Kidney (tissue), 14 donors: ENCODE data around the gene GYPC. TPM values are rescaled to one million over a fixed set of nuclear protein-coding genes. Genes with fewer than 3 reads are reported as not detected.

Source experiments
- DNase-seq, 5 donors: peaks; one replicate each; pipeline ENCODE4 v3.0.0-alpha.2; 2013 to 2020
- FAIRE-seq: peaks from 2 replicates; lab custom pipeline; 2012; peaks lifted over from hg19 to GRCh38; lab: Jason Lieb, UNC
- H3K27ac ChIP-seq, 2 donors: one replicate each; pipeline ENCODE4 v1.7.0; 2013; ENCODE audit warnings: low read depth in 2 of 2, low read length in 2 of 2, inconsistent platforms in 1 of 2
- H3K27me3 ChIP-seq: one replicate; pipeline ENCODE4 v1.7.1; 2013; ENCODE audit warnings: low read length, inconsistent platforms; ENCODE audit not compliant: control insufficient read depth, insufficient read depth
- H3K36me3 ChIP-seq, 3 donors: one replicate each; pipeline versions ENCODE4 v1.7.0 to v1.7.1; 2013; ENCODE audit warnings: low read length in 3 of 3, control low read depth in 1 of 3, inconsistent platforms in 1 of 3; ENCODE audit not compliant: insufficient read depth in 3 of 3, control insufficient read depth in 2 of 3
- H3K4me1 ChIP-seq, 3 donors: one replicate each; pipeline versions ENCODE4 v1.7.0 to v1.7.1; 2013; ENCODE audit warnings: low read length in 3 of 3, inconsistent platforms in 1 of 3, low read depth in 1 of 3; ENCODE audit not compliant: control insufficient read depth in 2 of 3, insufficient read depth in 2 of 3
- H3K4me3 ChIP-seq, 3 donors: one replicate each; pipeline versions ENCODE4 v1.7.0 to v1.8.1; 2013; ENCODE audit warnings: low read length in 3 of 3, control low read depth in 1 of 3, inconsistent platforms in 1 of 3
- H3K9ac ChIP-seq, 3 donors: one replicate each; pipeline versions ENCODE4 v1.7.0 to v1.7.1; 2013; ENCODE audit warnings: low read length in 3 of 3, control low read depth in 1 of 3, inconsistent platforms in 1 of 3
- H3K9me3 ChIP-seq, 3 donors: one replicate each; pipeline versions ENCODE4 v1.7.0 to v1.7.1; 2013; ENCODE audit warnings: low read length in 3 of 3, control low read depth in 1 of 3, inconsistent platforms in 1 of 3; ENCODE audit not compliant: control insufficient read depth in 2 of 3, insufficient read depth in 1 of 3
- CTCF ChIP-seq: IDR thresholded peaks from 3 replicates; pipeline ENCODE4 v1.5.1; 2012; ENCODE audit warnings: mild to moderate bottlenecking, moderate library complexity, borderline replicate concordance; ENCODE audit not compliant: insufficient read depth; ENCODE audit errors: extremely low read depth
- intact Hi-C: fragments of 100-400 bp; cut with DNase I; formaldehyde crosslinking; loops from one replicate; pipeline ENCODE4 v1.11.1; 2022
- polyA plus RNA-seq: library from polyadenylated mRNA; stranded (reverse); fragments of 350-450 nt; fragmentation: Illumina TruSeq; extraction: RNeasy Lipid Tissue Mini Kit (QIAGEN cat#74804); gene quantifications from one replicate; pipeline ENCODE4 v1.2.3, GENCODE V29; 2014; ENCODE audit warnings: low read depth, low replicate concordance; ENCODE audit not compliant: insufficient read depth
- total RNA-seq: library from RNA; stranded (reverse); fragmentation: NEBNext Ultra II Directional; extraction: Animal tissue kit (Norgen Biotek cat#: 25700); gene quantifications from one replicate; pipeline ENCODE4 v1.2.1, GENCODE V29; 2021
- donor health status: control.
- donor health status: control.
- donor health status: control.
- donor health status: control.
- donor health status: control.
- donor health status: DM: yes; HTN: yes; CAD: no.
- donor health status: Normal renal cell carcinoma (clear cell type).

GYPC gene
- total and polyA plus RNA-seq, 2 donors from 2014 or later, result 51.1 to 61.9 TPM

GRCh38 chr2:126643431-126643830 lies 12.5 kb upstream of the GYPC start:
- no peak for TF ChIP-seq CTCF
- Histone ChIP-seq H3K36me3 (no peaks in the 10 kb centered on the region), H3K9me3 (no peaks in the 10 kb centered on the region), H3K4me3 (no peak overlapping the region), H3K4me1 (no peaks in the 10 kb centered on the region), H3K9ac (no peak overlapping the region), H3K27ac (no peak overlapping the region), H3K27me3 (no peaks in the 10 kb centered on the region)
- intact Hi-C loops, result no loop called here
- FAIRE-seq (no peak), DNase-seq (no peak)

GRCh38 chr2:126643972-126644371 lies 12.0 kb upstream of the GYPC start:
- intact Hi-C loops, result no loop called here
- TF ChIP-seq CTCF, result no peak
- Histone ChIP-seq H3K4me3 (no peak overlapping the region), H3K36me3 (no peaks in the 10 kb centered on the region), H3K9ac (no peak overlapping the region), H3K9me3 (no peaks in the 10 kb centered on the region), H3K27ac (no peak overlapping the region), H3K4me1 (no peaks in the 10 kb centered on the region), H3K27me3 (no peaks in the 10 kb centered on the region)
- FAIRE-seq, result no peak
- DNase-seq, result no peak

GRCh38 chr2:126644630-126645191 lies 11.2 kb upstream of the GYPC start:
- DNase-seq, result no peak
- Histone ChIP-seq H3K27me3 (no peaks in the 10 kb centered on the region), H3K4me3 (no peak overlapping the region), H3K9ac (no peak overlapping the region), H3K27ac (no peak overlapping the region), H3K36me3 (no peaks in the 10 kb centered on the region), H3K4me1 (no peaks in the 10 kb centered on the region), H3K9me3 (no peaks in the 10 kb centered on the region)
- TF ChIP-seq CTCF, result no peak
- no peak for FAIRE-seq
- intact Hi-C loops, result no loop called here

- H3K36me3 ChIP-seq, result no peaks in the 10 kb centered on the region
- DNase-seq, result no peak
- FAIRE-seq, result no peak
- H3K9me3 ChIP-seq, result no peaks in the 10 kb centered on the region
- no peaks in the 10 kb centered on the region for H3K4me1 ChIP-seq
- no peaks in the 10 kb centered on the region for H3K27me3 ChIP-seq
- no peak overlapping the region for H3K27ac ChIP-seq
- no peak for TF ChIP-seq CTCF
- H3K4me3 ChIP-seq, result no peak overlapping the region
- no peak overlapping the region for H3K9ac ChIP-seq
- intact Hi-C loops, result no loop called here
Measured at GRCh38 chr2:126645211-126645618, 10.7 kb upstream of the GYPC start.
